AG10803 (cell line): ENCODE measurements around the gene MORN5.

Source experiments
- DNase-seq: peaks from one replicate; pipeline ENCODE4 v3.0.0; 2010; ENCODE audit warnings: low read depth
- H3K4me3 ChIP-seq: 2 replicates; pipeline ENCODE4 v1.5.1; 2011; ENCODE audit warnings: mild to moderate bottlenecking, low read length, control low read depth
- CTCF ChIP-seq: conservative IDR thresholded peaks from 2 replicates; pipeline ENCODE4 v1.5.1; 2011; ENCODE audit warnings: mild to moderate bottlenecking, low read length, control low read depth, inconsistent platforms

The MORN5 gene

GRCh38 chr9:122130837-122131236 is 28.9 kb upstream of the MORN5 start:
- no peak overlapping the region for H3K4me3 ChIP-seq
- no peak for TF ChIP-seq CTCF
- DNase-seq = no peak

- DNase-seq = no peak
- H3K4me3 ChIP-seq = no peak overlapping the region
- TF ChIP-seq CTCF = no peak
Observed at GRCh38 chr9:122131401-122132001, 28.2 kb upstream of the MORN5 start.

- TF ChIP-seq CTCF = no peak
- DNase-seq = no peak
- H3K4me3 ChIP-seq = no peak overlapping the region
Observed at GRCh38 chr9:122132539-122132938, 27.2 kb upstream of the MORN5 start.

GRCh38 chr9:122133263-122133983 is 26.3 kb upstream of the MORN5 start:
- H3K4me3 ChIP-seq = no peak overlapping the region
- TF ChIP-seq CTCF = no peak
- no peak for DNase-seq

- DNase-seq = no peak
- no peak overlapping the region for H3K4me3 ChIP-seq
- no peak for TF ChIP-seq CTCF
Observed at GRCh38 chr9:122133984-122134535, 25.6 kb upstream of the MORN5 start.

GRCh38 chr9:122134822-122135528 is 24.7 kb upstream of the MORN5 start:
- peak; percentile 16 for DNase-seq
- H3K4me3 ChIP-seq = no peak overlapping the region
- TF ChIP-seq CTCF = no peak
